GM03348 (cell line): ENCODE data around the gene ICAM4.
"Not testable (repeated sequence)": the region's sequence is repeated elsewhere in the genome, so short reads cannot be mapped to it uniquely, and the experiment has no call there.

Source experiments
- DNase-seq: peaks from one replicate; pipeline ENCODE4 v3.0.0; 2012; ENCODE audit warnings: low spot score

ICAM4 gene

DNA sequence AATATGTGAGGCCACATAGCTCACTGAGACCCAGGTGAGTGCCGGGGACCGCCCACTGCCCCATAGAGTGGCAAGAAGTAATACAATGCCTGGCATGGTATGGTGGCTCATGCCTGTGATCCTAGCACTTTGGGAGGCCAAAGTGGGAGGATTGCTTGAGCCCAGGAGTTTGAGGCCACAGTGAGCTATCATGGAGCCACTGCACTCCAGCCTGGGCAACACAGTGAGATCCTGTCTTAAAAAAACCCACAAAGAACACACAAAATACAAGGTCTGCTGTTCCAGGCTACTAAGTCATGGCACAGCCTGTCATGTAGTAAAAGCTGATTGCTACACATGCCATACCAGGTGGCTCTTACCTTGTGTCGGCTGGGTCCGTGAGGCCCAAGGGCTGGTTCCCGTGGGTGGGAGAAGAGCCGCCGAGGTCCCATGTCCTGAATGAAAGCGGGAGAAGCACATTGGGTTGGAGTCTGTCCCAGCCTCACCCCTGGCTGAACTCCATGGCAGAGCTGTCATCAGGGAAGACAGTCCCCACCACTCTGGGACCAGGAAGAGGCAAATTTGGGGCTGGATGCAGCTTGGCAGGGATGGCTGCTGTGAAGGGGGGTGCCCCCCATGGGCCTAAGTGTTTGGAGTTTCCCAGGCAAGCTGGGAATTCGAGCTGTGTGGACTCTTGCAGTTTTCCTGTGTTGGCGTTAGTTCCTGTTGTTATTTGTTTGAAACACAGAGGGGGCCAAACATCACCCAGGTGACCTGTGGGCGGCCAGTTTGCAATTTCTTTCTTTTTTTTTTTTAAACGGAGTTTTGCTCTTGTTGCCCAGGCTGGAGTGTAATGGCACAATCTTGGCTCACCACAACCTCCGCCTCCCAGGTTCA is 32.3 kb downstream of the ICAM4 start:
- DNase-seq: no peak

GRCh38 chr19:10320602-10321416 is 34.1 kb downstream of the ICAM4 start:
- DNase-seq: no peak

DNA sequence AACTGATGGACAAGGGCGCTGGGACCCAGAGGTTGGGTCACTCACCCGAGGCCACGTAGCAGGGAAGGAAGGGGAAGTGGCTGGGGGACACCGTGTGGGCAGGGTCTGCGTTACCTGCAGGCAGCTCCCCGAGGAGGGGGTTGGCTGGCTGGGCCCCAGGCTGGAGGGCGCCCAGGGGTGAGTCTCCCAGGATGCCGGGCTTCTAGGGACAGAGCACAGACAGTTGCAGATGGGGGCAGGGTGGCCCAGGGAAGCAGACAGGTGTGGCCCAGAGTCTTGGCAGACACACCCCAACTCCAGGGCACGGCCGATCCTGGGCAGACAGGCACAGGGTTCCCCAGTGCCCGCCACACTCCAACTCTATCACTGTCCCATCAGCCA is 34.7 kb downstream of the ICAM4 start:
- no peak for DNase-seq

DNA sequence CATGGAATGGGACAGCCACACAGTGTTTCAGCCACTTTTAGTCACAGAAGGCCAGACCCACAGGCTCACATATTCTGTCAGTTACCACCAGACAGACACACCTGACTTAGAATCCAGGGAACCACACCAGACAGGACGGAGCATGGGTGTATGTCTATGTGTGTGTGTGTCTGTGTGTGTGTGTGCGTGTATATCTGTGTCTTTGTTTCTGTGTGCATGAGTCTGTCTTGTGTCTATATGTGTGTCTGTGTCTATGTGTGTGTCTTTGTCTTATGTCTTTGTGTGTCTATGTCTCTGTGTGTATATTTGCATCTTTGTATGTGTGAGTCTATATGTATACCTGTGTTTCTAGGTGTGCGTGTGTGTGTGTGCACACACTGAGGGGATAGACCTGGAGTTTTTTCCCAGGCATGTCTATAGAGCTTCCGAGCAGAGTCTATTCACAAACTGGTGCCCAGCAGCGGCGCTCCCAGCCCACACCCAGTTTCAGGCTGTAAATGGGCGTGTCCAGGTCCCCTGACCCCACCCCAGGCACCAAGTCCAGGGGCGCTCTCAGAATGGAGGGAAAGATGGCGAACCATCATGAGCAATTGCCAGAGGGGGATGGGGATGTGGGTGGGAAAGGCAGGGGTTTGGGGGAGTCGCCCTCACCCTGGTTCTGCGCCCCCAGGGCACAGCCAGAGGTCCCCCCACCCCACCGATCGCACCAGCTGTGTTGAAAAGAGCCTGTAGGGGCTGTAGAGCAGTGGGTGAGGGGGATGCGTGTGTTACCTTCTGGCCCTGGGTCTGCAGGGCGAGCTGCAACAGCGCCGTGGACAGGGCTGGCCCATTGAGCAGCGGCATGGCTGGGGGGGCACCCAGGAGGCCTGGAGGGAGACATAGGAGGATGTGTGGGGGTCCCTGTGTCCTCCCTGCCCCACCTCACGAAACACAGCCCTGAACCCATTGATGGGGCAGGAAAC is 35.4 kb downstream of the ICAM4 start:
- DNase-seq: no peak

DNA sequence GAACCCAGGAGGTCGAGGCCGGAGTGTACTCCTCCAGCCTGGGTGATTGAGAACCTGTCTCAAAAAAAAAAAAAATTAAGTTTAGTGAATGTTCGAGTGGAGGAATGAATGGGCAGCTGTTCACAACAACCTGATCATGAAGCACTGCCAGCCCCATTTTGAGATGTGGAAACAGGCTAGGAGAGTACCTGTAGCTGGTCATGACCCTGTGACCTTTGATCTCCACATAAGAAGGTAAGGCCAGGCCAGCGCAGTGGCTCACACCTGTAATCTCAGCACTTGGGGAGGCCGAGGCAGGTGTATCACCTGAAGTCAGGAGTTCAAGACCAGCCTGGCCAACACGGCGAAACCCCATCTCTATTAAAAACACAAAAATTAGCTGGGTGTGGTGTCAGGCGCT is 39.0 kb downstream of the ICAM4 start:
- DNase-seq: no peak

GRCh38 chr19:10327793-10328192 is 41.0 kb downstream of the ICAM4 start:
- DNase-seq: no peak

GRCh38 chr19:10328558-10329429 is 42.0 kb downstream of the ICAM4 start:
- no peak for DNase-seq

- DNase-seq: no peak
Observed at GRCh38 chr19:10329555-10329954, 42.8 kb downstream of the ICAM4 start.

DNA sequence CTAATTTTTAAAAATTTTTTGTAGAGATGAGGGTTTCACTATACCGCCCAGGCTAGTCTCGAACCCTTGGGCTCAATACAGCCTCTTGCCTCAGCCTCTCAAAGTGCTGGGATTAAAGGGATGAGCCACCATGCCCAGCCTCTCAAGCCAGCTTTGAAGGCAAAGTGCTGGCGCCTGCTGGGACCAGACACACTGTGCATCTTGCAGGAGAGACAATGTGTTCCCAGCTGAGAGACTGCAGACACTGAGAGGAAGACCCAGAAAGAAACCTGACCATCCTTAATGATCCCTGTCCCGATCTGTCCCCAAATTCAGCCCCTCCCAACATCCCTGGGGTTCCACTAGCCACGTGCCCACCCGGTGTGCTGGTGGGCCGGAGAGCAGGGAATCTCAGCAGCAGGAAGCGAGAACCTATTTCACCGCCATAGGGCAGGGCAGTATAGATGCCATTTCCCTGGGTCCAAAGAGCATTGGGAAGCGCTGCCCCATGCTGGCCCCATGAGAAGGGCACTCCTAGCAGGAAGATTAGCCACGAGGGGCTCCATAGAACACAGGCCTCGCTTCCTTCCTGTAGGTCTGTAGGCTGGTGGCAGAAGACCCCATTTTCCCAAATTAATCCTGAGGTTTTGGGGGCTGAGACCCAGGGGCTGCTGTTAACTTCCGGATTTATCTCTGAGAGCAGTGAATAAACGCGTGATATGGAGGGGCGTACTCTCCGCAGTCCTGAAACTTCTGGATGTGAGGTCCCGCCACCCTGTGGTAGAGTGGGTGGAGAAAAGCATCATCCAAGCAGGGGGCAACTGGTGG is 45.6 kb downstream of the ICAM4 start:
- no peak for DNase-seq

- peak; percentile 99 for DNase-seq
Observed at GRCh38 chr19:10332965-10333757, 46.4 kb downstream of the ICAM4 start, which contains the start of gene RAVER1. Gene RAVER1 (minus strand): TSS chr19:10333529. CDS start chr19:10333507, 22 bp downstream.

- no peak for DNase-seq
Observed at GRCh38 chr19:10333758-10334587, 47.2 kb downstream of the ICAM4 start.

GRCh38 chr19:10334588-10335351 is 48.0 kb downstream of the ICAM4 start:
- DNase-seq: peak; percentile 96

DNA sequence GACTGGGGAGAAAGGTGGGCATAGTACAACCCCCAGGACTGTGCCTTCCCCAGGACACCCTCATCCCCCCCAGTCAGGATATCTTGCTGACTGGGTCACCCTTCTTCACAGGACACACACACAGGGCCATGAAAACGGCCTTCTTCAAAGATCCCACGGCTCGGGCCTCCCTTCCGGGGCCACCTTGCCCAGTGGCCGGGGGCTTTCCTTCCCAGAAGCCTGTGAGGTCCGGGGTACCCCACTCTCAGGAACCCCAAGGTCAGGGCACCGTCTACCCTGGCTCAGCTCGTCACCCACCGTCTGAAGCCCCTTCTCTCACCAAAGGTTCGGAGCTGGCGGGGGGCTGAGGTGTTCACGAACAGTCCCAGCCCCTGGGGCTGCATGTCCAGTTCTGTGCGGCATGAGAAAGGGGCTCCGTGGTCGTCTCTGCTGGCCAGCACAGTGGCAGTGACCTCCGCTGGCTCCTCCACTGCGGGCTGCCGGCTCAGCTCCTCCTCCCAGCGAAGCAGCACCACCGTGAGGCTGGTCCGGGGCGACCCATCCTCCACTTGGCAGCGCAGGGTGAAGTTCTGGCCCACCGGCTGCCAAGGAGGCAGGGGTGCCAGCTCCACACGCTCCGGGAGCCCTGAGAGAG is 48.7 kb downstream of the ICAM4 start:
- no peak for DNase-seq

- not testable (repeated sequence) for DNase-seq
Observed at GRCh38 chr19:10336725-10337124, 50.0 kb downstream of the ICAM4 start.
